Mesothelial cell of epicardium (in vitro differentiated cells): ENCODE measurements around the gene TEX26. TPM values are rescaled to one million over a fixed set of nuclear protein-coding genes. Genes with fewer than 3 reads are reported as not detected.

Experiments
- DNase-seq, 2 experiments: peaks; one replicate each; pipeline ENCODE4 v3.0.0; 2021; ENCODE audit warnings: low spot score in 2 of 2; ENCODE audit not compliant: unreplicated experiment in 2 of 2
- H3K27ac Mint-ChIP-seq: 2 replicates; pipeline ENCODE4 v1.8.0; 2021; ENCODE audit warnings: mixed read lengths
- H3K27me3 Mint-ChIP-seq: 2 replicates; pipeline ENCODE4 v1.8.0; 2021; ENCODE audit warnings: low read depth, mixed read lengths
- H3K36me3 Mint-ChIP-seq: 2 replicates; pipeline ENCODE4 v1.8.0; 2021; ENCODE audit warnings: mixed read lengths
- H3K4me1 Mint-ChIP-seq: 2 replicates; pipeline ENCODE4 v1.8.0; 2021; ENCODE audit warnings: mixed read lengths
- H3K4me3 Mint-ChIP-seq: 2 replicates; pipeline ENCODE4 v1.8.0; 2021; ENCODE audit warnings: mild to moderate bottlenecking, moderate library complexity, mixed read lengths
- H3K9me3 Mint-ChIP-seq: 2 replicates; pipeline ENCODE4 v1.8.0; 2021; ENCODE audit warnings: mixed read lengths
- CTCF ChIP-seq: fragments of 200-600 bp; sonication (generic); IDR thresholded peaks from one replicate; pipeline ENCODE4 v1.5.0; 2021; ENCODE audit warnings: antibody characterized with exemption; ENCODE audit not compliant: unreplicated experiment
- total RNA-seq: library from RNA; stranded (reverse); gene quantifications from 3 replicates; pipeline ENCODE4 v1.2.1, GENCODE V29; 2021

TEX26 gene
- total RNA-seq, 1 donor from 2014 or later: not detected

- no peak overlapping the region for H3K27ac Mint-ChIP-seq
- peak; percentile 42 for TF ChIP-seq CTCF
- H3K4me1 Mint-ChIP-seq: peaks cover 30% of the 10 kb centered on the region
- H3K27me3 Mint-ChIP-seq: no peaks in the 10 kb centered on the region
- no peak overlapping the region for H3K4me3 Mint-ChIP-seq
- H3K9me3 Mint-ChIP-seq: no peaks in the 10 kb centered on the region
- H3K36me3 Mint-ChIP-seq: no peaks in the 10 kb centered on the region
- DNase-seq: no peak
These were observed 46.8 kb downstream of the TEX26 start for GRCh38 chr13:30978981-30979956.

GRCh38 chr13:30982506-30982905 lies 50.0 kb downstream of the TEX26 start:
- Mint-ChIP-seq H3K36me3 (no peaks in the 10 kb centered on the region), H3K4me1 (peaks cover 33% of the 10 kb centered on the region), H3K4me3 (no peak overlapping the region), H3K27ac (no peak overlapping the region), H3K27me3 (no peaks in the 10 kb centered on the region), H3K9me3 (no peaks in the 10 kb centered on the region)
- TF ChIP-seq CTCF: no peak
- no peak for DNase-seq

DNA sequence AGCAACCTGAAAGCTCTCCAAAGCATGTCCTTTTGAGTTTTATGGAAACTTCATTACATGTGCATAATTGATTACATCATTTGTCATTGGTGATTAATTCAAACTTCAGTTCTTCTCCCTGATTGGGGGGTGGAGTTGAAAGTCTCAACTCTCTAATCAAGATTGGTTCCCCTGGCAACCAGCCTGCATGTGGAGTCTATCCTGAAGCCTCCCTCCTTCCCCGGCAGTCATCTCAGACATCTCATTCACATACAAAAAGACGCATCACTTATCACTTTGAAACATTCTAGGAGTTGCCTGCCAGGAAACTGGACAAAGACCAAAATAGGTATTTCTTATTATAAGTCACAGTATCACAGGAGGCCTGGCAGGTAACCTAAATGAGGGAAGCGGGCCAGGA lies 50.5 kb downstream of the TEX26 start:
- no peaks in the 10 kb centered on the region for H3K27me3 Mint-ChIP-seq
- DNase-seq: no peak
- no peaks in the 10 kb centered on the region for H3K9me3 Mint-ChIP-seq
- TF ChIP-seq CTCF: no peak
- peaks cover 31% of the 10 kb centered on the region for H3K4me1 Mint-ChIP-seq
- no peak overlapping the region for H3K27ac Mint-ChIP-seq
- H3K36me3 Mint-ChIP-seq: no peaks in the 10 kb centered on the region
- H3K4me3 Mint-ChIP-seq: no peak overlapping the region

DNA sequence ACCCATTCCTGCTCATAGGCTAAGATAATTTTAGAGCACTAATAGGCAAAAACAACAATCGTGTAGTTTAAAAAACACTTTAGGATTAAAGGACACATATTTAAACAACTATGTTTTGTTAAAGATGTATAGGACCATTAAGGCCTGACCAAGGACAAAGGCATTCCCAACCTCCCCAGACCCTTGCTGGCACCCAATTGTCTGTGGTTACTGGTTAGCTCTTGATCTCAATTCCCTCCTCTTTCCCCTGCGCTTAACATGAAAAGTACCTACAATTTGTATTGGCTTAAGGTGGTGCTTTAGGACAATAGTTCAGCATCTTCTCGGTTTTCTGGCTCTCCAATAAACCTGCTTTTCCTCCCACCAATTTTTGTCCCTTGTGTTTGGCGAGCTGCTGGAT lies 51.0 kb downstream of the TEX26 start:
- H3K36me3 Mint-ChIP-seq: no peaks in the 10 kb centered on the region
- no peak overlapping the region for H3K4me3 Mint-ChIP-seq
- H3K9me3 Mint-ChIP-seq: no peaks in the 10 kb centered on the region
- H3K4me1 Mint-ChIP-seq: peaks cover 30% of the 10 kb centered on the region
- no peak overlapping the region for H3K27ac Mint-ChIP-seq
- no peak for TF ChIP-seq CTCF
- DNase-seq: no peak
- no peaks in the 10 kb centered on the region for H3K27me3 Mint-ChIP-seq

DNA sequence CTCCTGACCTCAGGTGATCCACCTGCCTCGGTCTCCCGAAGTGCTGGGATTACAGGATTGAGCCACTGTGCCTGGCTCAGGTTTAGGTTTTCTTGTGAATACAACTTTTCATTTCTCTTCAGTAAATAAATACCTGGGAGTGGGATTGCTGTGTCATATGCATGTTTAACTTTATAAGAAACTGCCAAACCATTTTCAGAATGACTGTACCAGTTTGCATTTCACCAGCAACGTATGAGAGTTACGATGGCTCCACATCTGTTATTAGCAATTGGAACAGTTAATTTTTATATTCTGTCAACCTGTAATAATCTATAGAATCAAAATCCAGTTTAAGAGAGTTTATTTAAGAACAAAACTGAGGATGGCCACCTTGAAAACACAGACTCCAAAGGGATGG lies 52.2 kb downstream of the TEX26 start:
- peaks cover 28% of the 10 kb centered on the region for H3K4me1 Mint-ChIP-seq
- no peak overlapping the region for H3K27ac Mint-ChIP-seq
- no peaks in the 10 kb centered on the region for H3K27me3 Mint-ChIP-seq
- H3K9me3 Mint-ChIP-seq: no peaks in the 10 kb centered on the region
- no peaks in the 10 kb centered on the region for H3K36me3 Mint-ChIP-seq
- no peak overlapping the region for H3K4me3 Mint-ChIP-seq
- no peak for TF ChIP-seq CTCF
- no peak for DNase-seq
